Anterior cingulate cortex (tissue), 58 donors: Measurements from ENCODE around the gene BCCIP.

Experiments
- DNase-seq, 58 donors: peaks; one replicate each; lab custom pipeline; 2025; lab: John Stamatoyannopoulos, UW

The BCCIP gene

GRCh38 chr10:125797424-125797823 lies 25.9 kb upstream of the BCCIP start:
- no peak for DNase-seq

GRCh38 chr10:125797994-125798662 lies 25.2 kb upstream of the BCCIP start:
- DNase-seq, result no peak

DNA sequence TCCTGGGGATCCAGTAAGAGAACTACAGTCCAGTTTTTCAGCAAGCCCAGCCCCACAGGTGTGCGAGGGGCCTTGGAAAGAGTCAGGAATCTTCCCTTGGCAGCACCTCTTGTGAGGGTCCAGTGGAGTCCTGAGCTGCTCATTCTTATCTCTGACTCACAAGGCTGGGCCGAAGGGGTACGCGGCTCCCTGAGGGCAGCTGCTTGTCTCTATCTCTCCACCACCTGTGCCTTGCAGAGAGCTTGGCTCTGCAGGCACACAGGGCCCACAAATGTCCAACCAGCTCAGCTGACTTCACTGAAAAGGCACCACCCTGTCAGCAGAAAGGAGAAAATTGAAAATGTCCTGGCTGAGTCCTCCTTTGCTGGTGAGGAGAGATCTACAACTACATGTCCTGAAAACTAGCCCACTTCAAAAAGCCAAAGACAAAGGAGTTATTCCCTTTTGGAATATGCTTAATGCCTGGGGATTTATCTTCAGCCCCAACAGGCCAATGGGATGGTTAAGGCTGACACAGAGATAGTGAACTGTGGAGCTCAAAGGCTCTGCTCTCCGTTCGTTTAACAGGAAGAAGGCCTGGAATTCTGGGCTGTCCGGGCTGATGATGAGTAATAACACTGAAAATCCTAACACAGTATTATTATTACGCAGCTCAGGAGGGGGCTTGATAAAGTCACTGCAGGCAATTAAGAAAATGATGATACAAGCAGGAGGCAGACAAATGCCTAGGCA lies 23.7 kb upstream of the BCCIP start:
- DNase-seq, result no peak

DNA sequence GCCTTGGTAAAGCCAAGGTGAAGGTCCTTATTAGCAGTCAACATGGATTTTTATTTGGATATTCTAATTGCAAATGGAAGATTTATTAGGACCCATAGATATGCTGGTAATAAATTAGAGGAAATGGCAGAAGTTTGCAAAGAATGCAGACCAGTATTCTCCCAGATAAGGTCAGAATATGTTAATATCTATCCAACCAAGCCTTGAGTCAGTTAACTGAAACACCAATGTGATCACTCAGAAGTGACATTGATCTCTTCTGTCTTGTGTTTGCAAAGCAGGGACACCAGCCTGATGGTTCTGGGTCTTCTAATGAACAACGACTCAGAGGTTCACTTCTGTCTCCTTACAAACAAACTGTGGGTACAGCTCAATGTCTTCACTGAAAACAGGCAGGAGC lies 21.8 kb upstream of the BCCIP start:
- DNase-seq, result no peak

- no peak for DNase-seq
Measured at GRCh38 chr10:125802131-125802530, 21.2 kb upstream of the BCCIP start.

DNA sequence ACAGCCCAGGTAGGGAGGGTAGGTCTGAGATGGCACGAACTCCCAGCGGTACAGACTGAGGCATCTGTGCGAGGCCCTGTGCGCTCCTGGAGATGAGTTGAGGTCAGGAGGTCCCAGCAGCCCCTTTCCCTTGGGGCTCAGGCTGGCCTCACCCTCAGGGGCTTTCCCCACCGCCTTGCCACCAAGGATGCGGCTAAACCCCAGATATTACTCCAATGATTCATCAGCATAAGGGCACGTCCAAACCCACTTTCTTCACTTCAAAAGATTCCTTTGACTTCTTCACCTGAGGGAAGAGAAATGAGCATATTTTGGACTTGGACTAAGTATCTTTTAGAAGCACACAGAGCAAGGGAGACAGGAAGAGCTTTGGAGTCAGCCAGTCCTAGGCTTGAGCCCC lies 20.6 kb upstream of the BCCIP start:
- no peak for DNase-seq

GRCh38 chr10:125808047-125808446 lies 15.3 kb upstream of the BCCIP start:
- no peak for DNase-seq

- DNase-seq, result peak in 2 of 58 donors; percentile 14 to 33
Measured at GRCh38 chr10:125811251-125811650, 12.1 kb upstream of the BCCIP start.

GRCh38 chr10:125812128-125812750 lies 11.1 kb upstream of the BCCIP start:
- DNase-seq, result no peak

GRCh38 chr10:125815764-125816163 lies 7.6 kb upstream of the BCCIP start:
- DNase-seq, result no peak

DNA sequence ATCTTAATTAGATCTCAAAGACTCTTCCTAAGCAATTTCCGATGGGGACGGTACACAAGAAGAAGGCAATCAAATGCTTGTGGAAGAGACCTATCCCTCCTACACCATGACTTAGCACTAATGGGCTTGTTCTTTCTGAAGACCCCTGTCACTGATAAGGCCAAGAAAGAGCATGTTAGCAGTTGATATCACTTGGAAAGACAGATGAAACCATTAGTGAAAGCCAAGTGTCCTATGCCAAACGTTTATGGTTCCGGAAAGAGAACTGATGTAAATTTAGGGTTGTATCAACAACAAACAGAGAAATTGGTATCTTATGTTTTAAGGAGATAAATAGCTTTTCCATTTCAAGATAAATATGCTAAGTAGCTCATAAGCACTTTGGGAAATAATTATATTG lies 6.8 kb upstream of the BCCIP start:
- no peak for DNase-seq

- DNase-seq, result peak in 2 of 58 donors; percentile 13 to 29
Measured at GRCh38 chr10:125817337-125817946, 5.9 kb upstream of the BCCIP start.

DNA sequence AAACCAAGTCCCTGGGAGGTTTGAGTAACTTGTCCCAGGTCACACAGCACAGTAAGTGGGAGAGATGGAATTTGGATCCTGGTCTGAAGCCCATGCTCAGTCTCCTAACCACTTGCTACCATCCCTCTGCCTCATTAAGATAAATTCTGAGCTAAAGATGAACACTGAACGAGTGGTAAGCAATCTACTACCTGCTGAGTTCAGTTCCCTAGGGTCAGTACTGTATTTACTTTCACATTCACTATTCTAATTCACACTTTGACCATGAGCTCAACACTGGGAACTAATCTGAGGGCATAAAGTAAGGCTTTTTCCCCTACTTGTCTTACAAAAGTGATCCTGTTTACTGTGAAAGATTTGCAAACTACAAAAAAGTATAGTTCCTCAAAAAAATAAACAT lies 2.6 kb upstream of the BCCIP start:
- DNase-seq, result no peak

DNA sequence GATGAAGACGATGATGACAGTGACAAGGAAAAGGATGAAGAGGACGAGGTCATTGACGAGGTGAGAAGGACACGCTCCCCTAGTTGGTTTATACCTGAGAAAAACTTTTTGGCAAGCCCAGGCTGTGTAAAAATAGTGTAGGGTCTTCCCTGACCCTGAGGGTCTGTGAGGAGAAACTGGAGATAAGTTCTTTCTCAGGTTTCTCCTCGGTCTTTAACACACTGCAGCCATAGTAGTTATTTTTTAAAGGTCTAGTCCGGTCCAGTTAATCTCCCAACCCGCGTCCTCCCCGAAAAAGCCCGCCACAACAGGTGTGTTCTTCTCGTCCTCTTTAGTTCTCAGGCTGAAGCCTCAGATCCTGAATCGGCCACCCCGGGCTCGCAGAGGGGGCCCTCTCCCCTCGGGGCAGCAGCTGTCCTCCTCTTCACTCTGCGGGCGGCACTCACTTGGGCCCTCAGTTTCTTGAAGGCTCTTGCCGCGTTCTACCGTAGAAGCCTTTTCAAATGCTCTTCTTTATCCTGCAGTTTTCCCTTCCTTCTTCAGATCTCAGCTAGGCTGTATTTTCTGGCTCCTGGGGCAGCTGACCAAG lies 411 bp downstream of the BCCIP start:
- no peak for DNase-seq

- no peak for DNase-seq
Measured at GRCh38 chr10:125824736-125825135, 1.4 kb downstream of the BCCIP start.

DNA sequence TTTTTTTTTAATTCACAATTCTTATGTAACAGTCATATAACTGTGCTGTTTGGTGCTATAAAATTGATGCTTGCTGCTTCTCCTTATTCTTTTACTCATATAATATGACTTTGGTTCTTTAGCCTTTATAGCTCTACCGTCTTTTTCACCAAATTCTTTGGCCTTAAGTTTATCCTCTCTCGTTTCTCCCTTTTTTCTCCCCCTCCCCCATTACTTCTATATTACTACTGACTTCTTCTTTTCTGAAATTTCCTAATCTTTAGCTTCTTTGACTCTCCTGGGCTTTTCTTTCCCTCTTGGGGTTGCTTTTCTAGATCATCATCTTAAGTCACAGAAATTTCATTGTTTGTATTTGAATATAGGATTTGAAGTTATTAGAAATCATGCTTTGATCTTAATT lies 3.8 kb downstream of the BCCIP start:
- no peak for DNase-seq

GRCh38 chr10:125828311-125828710 lies 5.0 kb downstream of the BCCIP start:
- no peak for DNase-seq

GRCh38 chr10:125836746-125837145 lies 13.4 kb downstream of the BCCIP start:
- no peak for DNase-seq

DNA sequence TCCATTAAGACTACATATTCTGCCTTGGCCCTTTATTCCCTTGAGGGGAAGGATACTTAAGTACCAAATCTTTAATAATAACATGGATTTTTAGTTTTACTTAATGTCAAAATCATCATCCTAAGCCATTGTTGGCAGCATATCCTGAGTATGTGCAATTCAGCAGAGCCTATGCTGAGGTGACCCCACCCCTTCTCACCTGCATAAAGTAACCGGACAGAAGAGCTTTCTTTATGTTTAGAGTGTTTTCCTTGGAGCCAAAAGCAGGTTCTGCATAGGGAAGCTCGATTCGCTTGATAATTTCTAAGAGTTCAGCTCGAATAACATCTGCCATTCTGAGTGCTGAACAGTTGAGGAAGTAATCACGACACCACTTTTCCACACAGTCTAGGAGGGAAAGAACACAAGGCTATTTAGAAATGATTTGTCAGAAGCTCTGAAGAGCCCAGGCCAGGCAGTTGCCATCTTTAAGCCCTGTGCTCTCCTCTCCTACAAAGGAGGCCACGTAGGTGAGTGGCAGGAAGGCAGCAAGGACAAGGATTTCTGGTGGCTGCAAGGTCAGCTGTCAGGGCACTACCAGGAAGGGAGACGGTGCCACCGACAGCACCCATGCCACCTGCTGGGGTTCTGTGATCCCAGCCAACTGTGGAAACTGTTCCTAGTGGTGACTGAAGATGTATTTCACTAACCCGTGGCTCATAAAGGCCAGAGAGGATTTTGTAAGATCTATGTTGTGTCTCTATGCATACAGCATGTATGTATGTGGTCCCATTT lies 15.6 kb downstream of the BCCIP start:
- no peak for DNase-seq

DNA sequence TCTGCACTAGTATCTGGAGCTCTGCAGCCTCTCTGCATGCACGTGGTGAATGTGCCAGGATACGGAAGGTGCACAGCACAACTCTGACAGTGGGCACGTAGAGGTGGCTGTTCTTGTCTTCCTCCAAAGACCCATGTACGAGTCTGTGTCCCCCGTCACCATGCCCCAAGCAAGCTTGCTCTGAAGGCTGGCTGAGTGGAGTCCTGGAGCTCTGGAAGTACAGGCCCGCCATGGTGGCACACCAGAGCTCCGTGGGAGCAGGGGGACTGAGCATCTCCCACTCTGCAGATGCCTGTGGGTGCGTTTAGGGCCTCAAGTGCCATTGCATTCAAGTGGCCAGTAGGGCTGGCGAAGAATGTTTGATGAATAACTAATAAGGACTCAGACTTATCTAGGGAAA lies 17.1 kb downstream of the BCCIP start:
- no peak for DNase-seq
